GM19043 (cell line): ENCODE results near the gene GPATCH3.
"Not testable (repeated sequence)": the region's sequence is repeated elsewhere in the genome, so short reads cannot be mapped to it uniquely, and the experiment has no call there.

ENCODE experiments used
- ATAC-seq: cut with Tn5 transposase; IDR thresholded peaks from one replicate; pipeline ENCODE4 v1.9.1; 2021; ENCODE audit warnings: low read depth; ENCODE audit not compliant: unreplicated experiment

Gene GPATCH3

GRCh38 chr1:26900001-26900814 is at the start of gene GPATCH3:
Gene GPATCH3 (minus strand): TSS chr1:26900467. CDS start chr1:26900442, 25 bp downstream.
- no peak for ATAC-seq

GRCh38 chr1:26949926-26950319 is 49.7 kb upstream of the GPATCH3 start:
- ATAC-seq = no peak

- no peak for ATAC-seq
Measured at GRCh38 chr1:26949266-26949925, 49.1 kb upstream of the GPATCH3 start.

- not testable (repeated sequence) for ATAC-seq
Measured at GRCh38 chr1:26948725-26949057, 48.4 kb upstream of the GPATCH3 start.

- ATAC-seq = no peak
Measured at GRCh38 chr1:26946270-26946669, 46.0 kb upstream of the GPATCH3 start.

GRCh38 chr1:26945728-26946127 is 45.5 kb upstream of the GPATCH3 start:
- ATAC-seq = no peak

- ATAC-seq = no peak
Measured at GRCh38 chr1:26945138-26945537, 44.9 kb upstream of the GPATCH3 start.

GRCh38 chr1:26942656-26943055 is 42.4 kb upstream of the GPATCH3 start:
- ATAC-seq = no peak

GRCh38 chr1:26941311-26941710 is 41.0 kb upstream of the GPATCH3 start:
- no peak for ATAC-seq

GRCh38 chr1:26938659-26939025 is 38.4 kb upstream of the GPATCH3 start:
- ATAC-seq = no peak

GRCh38 chr1:26938004-26938658 is 37.9 kb upstream of the GPATCH3 start:
- no peak for ATAC-seq

GRCh38 chr1:26936823-26937222 is 36.6 kb upstream of the GPATCH3 start:
- no peak for ATAC-seq

GRCh38 chr1:26932531-26932930 is 32.3 kb upstream of the GPATCH3 start:
- ATAC-seq = peak; percentile 68

- ATAC-seq = no peak
Measured at GRCh38 chr1:26923711-26924110, 23.4 kb upstream of the GPATCH3 start.

- ATAC-seq = no peak
Measured at GRCh38 chr1:26922901-26923300, 22.6 kb upstream of the GPATCH3 start.

- ATAC-seq = no peak
Measured at GRCh38 chr1:26922431-26922729, 22.1 kb upstream of the GPATCH3 start.

GRCh38 chr1:26921540-26922430 is 21.5 kb upstream of the GPATCH3 start, which contains the start of gene NUDC:
Gene NUDC (plus strand): TSS chr1:26921743. CDS start chr1:26921849, 106 bp downstream.
- peak; percentile 97 for ATAC-seq

GRCh38 chr1:26921126-26921539 is 20.9 kb upstream of the GPATCH3 start:
- no peak for ATAC-seq

- ATAC-seq = no peak
Measured at GRCh38 chr1:26915204-26915842, 15.1 kb upstream of the GPATCH3 start.
